Measurements from ENCODE around the gene BAAT. TPM values are rescaled to one million over a fixed set of nuclear protein-coding genes. Genes with fewer than 3 reads are reported as not detected.

BAAT gene
- total RNA-seq, 1 experiment from 2014 or later, result 0.17 TPM

- no peaks in the 10 kb centered on the region for H3K4me1 Mint-ChIP-seq
- no peaks in the 10 kb centered on the region for H3K36me3 Mint-ChIP-seq
- DNase-seq (ENCODE audit: low spot score), result no peak
- no peak overlapping the region for H3K27ac Mint-ChIP-seq
- no peak for ATAC-seq
- TF ChIP-seq ZNF671 (CRISPR knock-in tag; IDR thresholded peaks at IDR 0.05), result no peak
- no peak for TF ChIP-seq HMGXB4 (CRISPR knock-in tag; IDR thresholded peaks at IDR 0.05)
- no peak for TF ChIP-seq ESRRA (CRISPR knock-in tag; IDR thresholded peaks at IDR 0.05; ENCODE audit: borderline replicate concordance)
- TF ChIP-seq GTF2I (CRISPR knock-in tag; conservative IDR thresholded peaks at IDR 0.05), result no peak
- TF ChIP-seq, protein P1, sequence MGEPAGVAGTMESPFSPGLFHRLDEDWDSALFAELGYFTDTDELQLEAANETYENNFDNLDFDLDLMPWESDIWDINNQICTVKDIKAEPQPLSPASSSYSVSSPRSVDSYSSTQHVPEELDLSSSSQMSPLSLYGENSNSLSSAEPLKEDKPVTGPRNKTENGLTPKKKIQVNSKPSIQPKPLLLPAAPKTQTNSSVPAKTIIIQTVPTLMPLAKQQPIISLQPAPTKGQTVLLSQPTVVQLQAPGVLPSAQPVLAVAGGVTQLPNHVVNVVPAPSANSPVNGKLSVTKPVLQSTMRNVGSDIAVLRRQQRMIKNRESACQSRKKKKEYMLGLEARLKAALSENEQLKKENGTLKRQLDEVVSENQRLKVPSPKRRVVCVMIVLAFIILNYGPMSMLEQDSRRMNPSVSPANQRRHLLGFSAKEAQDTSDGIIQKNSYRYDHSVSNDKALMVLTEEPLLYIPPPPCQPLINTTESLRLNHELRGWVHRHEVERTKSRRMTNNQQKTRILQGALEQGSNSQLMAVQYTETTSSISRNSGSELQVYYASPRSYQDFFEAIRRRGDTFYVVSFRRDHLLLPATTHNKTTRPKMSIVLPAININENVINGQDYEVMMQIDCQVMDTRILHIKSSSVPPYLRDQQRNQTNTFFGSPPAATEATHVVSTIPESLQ (CRISPR knock-in tag; IDR thresholded peaks at IDR 0.05), result no peak
- H3K27me3 Mint-ChIP-seq (ENCODE audit: low read depth), result no peaks in the 10 kb centered on the region
- H3K4me3 Mint-ChIP-seq, result no peak overlapping the region
- CTCF ChIA-PET, result interaction anchor here (0.6 to 0.7 kb wide), 2 partner anchors 806 to 1229 kb away, joined by 3 read pairs; no protein-coding TSS in a partner anchor
- peaks cover 2% of the 10 kb centered on the region for H3K9me3 Mint-ChIP-seq
- POLR2A ChIA-PET, result interaction anchor here (0.6 kb wide), 1 partner anchor 141 kb away, joined by 4 read pairs; no protein-coding TSS in a partner anchor
Observed at GRCh38 chr9:101366038-101366756, 18.6 kb downstream of the BAAT start.

GRCh38 chr9:101365181-101365580 lies 19.6 kb downstream of the BAAT start:
- peak; percentile 40; the same call in 1 of the 2 replicates for TF ChIP-seq GABPB1 (CRISPR knock-in tag; IDR thresholded peaks at IDR 0.05)
- TF ChIP-seq PRRX2 (CRISPR knock-in tag; IDR thresholded peaks at IDR 0.05), result no peak
- ChIA-PET POLR2A (no interaction called here), CTCF (no interaction called here)
- Mint-ChIP-seq H3K4me1 (no peaks in the 10 kb centered on the region), H3K27ac (no peak overlapping the region), H3K4me3 (no peak overlapping the region), H3K27me3 (ENCODE audit: low read depth) (no peaks in the 10 kb centered on the region), H3K9me3 (no peaks in the 10 kb centered on the region), H3K36me3 (no peaks in the 10 kb centered on the region)
- DNase-seq (ENCODE audit: low spot score) (no peak), ATAC-seq (no peak)

DNA sequence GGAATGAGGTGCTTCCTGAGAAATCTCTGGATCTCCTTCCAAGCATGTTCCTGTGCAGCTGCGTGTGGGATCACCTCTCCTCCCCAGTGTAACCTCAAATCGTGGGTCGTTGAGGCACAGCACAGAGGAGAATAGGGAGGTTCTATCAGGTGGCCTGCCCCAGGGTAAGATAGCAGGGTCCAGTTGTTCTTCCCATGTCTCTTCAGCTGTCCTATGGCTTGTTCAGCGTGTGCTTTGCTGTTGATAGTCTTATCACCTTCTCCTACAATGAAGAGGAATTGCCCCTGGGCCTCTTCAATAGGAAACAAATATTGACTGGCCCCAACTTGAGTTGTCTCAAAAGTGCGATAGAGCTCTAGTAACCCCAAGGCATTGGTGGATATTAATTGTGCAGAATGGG lies 22.4 kb downstream of the BAAT start:
- Mint-ChIP-seq H3K4me1 (no peaks in the 10 kb centered on the region), H3K36me3 (no peaks in the 10 kb centered on the region; the same call in 1 of the 2 replicates), H3K4me3 (no peak overlapping the region), H3K9me3 (peaks cover 5% of the 10 kb centered on the region), H3K27me3 (ENCODE audit: low read depth) (no peaks in the 10 kb centered on the region), H3K27ac (no peak overlapping the region)
- POLR2A ChIA-PET, result no interaction called here
- no peak for DNase-seq (ENCODE audit: low spot score)
- no peak for ATAC-seq
- CTCF ChIA-PET, result no interaction called here
- no peak for TF ChIP-seq HMGXB4 (CRISPR knock-in tag; IDR thresholded peaks at IDR 0.05)
- TF ChIP-seq RORB (CRISPR knock-in tag; IDR thresholded peaks at IDR 0.05), result no peak
- no peak for TF ChIP-seq TEAD1 (CRISPR knock-in tag; IDR thresholded peaks at IDR 0.05)
- no peak for TF ChIP-seq SOX15 (CRISPR knock-in tag; IDR thresholded peaks at IDR 0.05)
- TF ChIP-seq MAX (CRISPR knock-in tag; IDR thresholded peaks at IDR 0.05), result no peak
- TF ChIP-seq CREB1 (CRISPR knock-in tag; IDR thresholded peaks at IDR 0.05), result no peak
- TF ChIP-seq, protein P2, sequence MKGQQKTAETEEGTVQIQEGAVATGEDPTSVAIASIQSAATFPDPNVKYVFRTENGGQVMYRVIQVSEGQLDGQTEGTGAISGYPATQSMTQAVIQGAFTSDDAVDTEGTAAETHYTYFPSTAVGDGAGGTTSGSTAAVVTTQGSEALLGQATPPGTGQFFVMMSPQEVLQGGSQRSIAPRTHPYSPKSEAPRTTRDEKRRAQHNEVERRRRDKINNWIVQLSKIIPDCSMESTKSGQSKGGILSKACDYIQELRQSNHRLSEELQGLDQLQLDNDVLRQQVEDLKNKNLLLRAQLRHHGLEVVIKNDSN (CRISPR knock-in tag; IDR thresholded peaks at IDR 0.05), result no peak
- TF ChIP-seq, protein P3, sequence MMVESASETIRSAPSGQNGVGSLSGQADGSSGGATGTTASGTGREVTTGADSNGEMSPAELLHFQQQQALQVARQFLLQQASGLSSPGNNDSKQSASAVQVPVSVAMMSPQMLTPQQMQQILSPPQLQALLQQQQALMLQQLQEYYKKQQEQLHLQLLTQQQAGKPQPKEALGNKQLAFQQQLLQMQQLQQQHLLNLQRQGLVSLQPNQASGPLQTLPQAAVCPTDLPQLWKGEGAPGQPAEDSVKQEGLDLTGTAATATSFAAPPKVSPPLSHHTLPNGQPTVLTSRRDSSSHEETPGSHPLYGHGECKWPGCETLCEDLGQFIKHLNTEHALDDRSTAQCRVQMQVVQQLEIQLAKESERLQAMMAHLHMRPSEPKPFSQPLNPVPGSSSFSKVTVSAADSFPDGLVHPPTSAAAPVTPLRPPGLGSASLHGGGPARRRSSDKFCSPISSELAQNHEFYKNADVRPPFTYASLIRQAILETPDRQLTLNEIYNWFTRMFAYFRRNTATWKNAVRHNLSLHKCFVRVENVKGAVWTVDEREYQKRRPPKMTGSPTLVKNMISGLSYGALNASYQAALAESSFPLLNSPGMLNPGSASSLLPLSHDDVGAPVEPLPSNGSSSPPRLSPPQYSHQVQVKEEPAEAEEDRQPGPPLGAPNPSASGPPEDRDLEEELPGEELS (CRISPR knock-in tag; IDR thresholded peaks at IDR 0.05), result no peak
- TF ChIP-seq SMAD4 (CRISPR knock-in tag; IDR thresholded peaks at IDR 0.05), result no peak
- no peak for TF ChIP-seq ZBTB21 (CRISPR knock-in tag; IDR thresholded peaks at IDR 0.05; ENCODE audit: borderline replicate concordance)
- TF ChIP-seq, protein P4, sequence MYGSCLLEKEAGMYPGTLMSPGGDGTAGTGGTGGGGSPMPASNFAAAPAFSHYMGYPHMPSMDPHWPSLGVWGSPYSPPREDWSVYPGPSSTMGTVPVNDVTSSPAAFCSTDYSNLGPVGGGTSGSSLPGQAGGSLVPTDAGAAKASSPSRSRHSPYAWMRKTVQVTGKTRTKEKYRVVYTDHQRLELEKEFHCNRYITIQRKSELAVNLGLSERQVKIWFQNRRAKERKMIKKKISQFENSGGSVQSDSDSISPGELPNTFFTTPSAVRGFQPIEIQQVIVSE (CRISPR knock-in tag; IDR thresholded peaks at IDR 0.05; ENCODE audit: borderline replicate concordance), result no peak
- no peak for TF ChIP-seq CTCF (IDR thresholded peaks at IDR 0.05)
- no peak for TF ChIP-seq GTF2I (CRISPR knock-in tag; conservative IDR thresholded peaks at IDR 0.05)
- no peak for TF ChIP-seq ZNF416 (CRISPR knock-in tag; IDR thresholded peaks at IDR 0.05)
- TF ChIP-seq TP53 (CRISPR knock-in tag; IDR thresholded peaks at IDR 0.05), result no peak

All from WTC11 (cell line).